ENCODE measurements around the gene PPM1G. TPM values are rescaled to one million over a fixed set of nuclear protein-coding genes. Genes with fewer than 3 reads are reported as not detected.
A peak's percentile ranks its signal among the peaks of the same experiment; 100 is the strongest.

PPM1G gene, protein sequence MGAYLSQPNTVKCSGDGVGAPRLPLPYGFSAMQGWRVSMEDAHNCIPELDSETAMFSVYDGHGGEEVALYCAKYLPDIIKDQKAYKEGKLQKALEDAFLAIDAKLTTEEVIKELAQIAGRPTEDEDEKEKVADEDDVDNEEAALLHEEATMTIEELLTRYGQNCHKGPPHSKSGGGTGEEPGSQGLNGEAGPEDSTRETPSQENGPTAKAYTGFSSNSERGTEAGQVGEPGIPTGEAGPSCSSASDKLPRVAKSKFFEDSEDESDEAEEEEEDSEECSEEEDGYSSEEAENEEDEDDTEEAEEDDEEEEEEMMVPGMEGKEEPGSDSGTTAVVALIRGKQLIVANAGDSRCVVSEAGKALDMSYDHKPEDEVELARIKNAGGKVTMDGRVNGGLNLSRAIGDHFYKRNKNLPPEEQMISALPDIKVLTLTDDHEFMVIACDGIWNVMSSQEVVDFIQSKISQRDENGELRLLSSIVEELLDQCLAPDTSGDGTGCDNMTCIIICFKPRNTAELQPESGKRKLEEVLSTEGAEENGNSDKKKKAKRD
- 149 TPM for polyA plus RNA-seq (2013, experiment 1 of 2)
- polyA plus RNA-seq (2013, experiment 2 of 2) = 144 TPM

GRCh38 chr2:27409321-27410073 is at the start of gene PPM1G:
TSS of gene PPM1G (minus strand) at chr2:27409591. CDS start at chr2:27409422, 169 bp downstream.
- peaks cover 7% of the 10 kb centered on the region for H3K36me3 ChIP-seq (ENCODE audit: insufficient read depth, low read length)
- H3K9ac ChIP-seq (ENCODE audit: low read depth, low read length) = peak within 1 kb of the TSS; percentile 92
- no peaks in the 10 kb centered on the region for H3K9me3 ChIP-seq (ENCODE audit: insufficient read depth, low read depth, low read length)
- peaks cover 4% of the 10 kb centered on the region; the same call in 1 of the 2 replicates for H3K4me1 ChIP-seq (ENCODE audit: insufficient read depth, low read length)
- 4% methylated on average over 82 of the region's 82 CpGs for WGBS
- no peaks in the 10 kb centered on the region for H3K27me3 ChIP-seq (ENCODE audit: insufficient read depth, low read length)
- H3K27ac ChIP-seq (ENCODE audit: low read depth, low read length) = peak within 1 kb of the TSS; percentile 89
- H3K4me3 ChIP-seq (ENCODE audit: low read length) = peak within 1 kb of the TSS; percentile 92

- Histone ChIP-seq H3K4me1 (ENCODE audit: insufficient read depth, low read length) (no peaks in the 10 kb centered on the region), H3K4me3 (ENCODE audit: low read length) (no peak overlapping the region), H3K9me3 (ENCODE audit: insufficient read depth, low read depth, low read length) (no peaks in the 10 kb centered on the region), H3K27ac (ENCODE audit: low read depth, low read length) (no peak overlapping the region), H3K9ac (ENCODE audit: low read depth, low read length) (no peak overlapping the region), H3K27me3 (ENCODE audit: insufficient read depth, low read length) (no peaks in the 10 kb centered on the region), H3K36me3 (ENCODE audit: insufficient read depth, low read length) (peaks cover 33% of the 10 kb centered on the region)
- WGBS = 91% methylated on average over 7 of the region's 7 CpGs
These were observed 44.6 kb upstream of the PPM1G start for GRCh38 chr2:27453968-27454367.

DNA sequence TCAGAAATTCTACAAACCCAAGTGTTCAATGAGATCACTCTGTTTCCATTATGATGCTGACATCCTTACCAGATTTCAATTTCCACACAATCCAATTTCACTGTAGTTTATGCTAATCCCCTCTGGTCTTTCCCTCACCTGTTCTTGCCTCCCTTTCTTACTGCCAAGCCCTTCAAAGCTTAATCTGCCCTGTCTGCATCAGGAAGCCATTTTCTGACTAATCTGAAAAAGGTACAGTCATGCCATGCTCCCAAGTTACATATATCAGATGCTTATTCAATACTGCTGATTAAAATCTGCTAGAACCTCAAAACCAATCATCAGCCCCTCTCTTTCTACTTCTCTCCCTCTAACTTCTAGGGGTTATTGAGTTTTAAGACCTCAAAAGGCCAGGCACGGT is 41.7 kb upstream of the PPM1G start:
- Histone ChIP-seq H3K9ac (ENCODE audit: low read depth, low read length) (no peak overlapping the region), H3K27me3 (ENCODE audit: insufficient read depth, low read length) (no peaks in the 10 kb centered on the region), H3K4me1 (ENCODE audit: insufficient read depth, low read length) (no peaks in the 10 kb centered on the region), H3K9me3 (ENCODE audit: insufficient read depth, low read depth, low read length) (no peaks in the 10 kb centered on the region), H3K36me3 (ENCODE audit: insufficient read depth, low read length) (peaks cover 27% of the 10 kb centered on the region), H3K4me3 (ENCODE audit: low read length) (no peak overlapping the region), H3K27ac (ENCODE audit: low read depth, low read length) (no peak overlapping the region)
- WGBS = 33% methylated on average over 1 of the region's 1 CpG

- 64% methylated on average over 3 of the region's 3 CpGs for WGBS
- H3K9ac ChIP-seq (ENCODE audit: low read depth, low read length) = no peak overlapping the region
- peaks cover 37% of the 10 kb centered on the region for H3K36me3 ChIP-seq (ENCODE audit: insufficient read depth, low read length)
- no peak overlapping the region for H3K27ac ChIP-seq (ENCODE audit: low read depth, low read length)
- H3K9me3 ChIP-seq (ENCODE audit: insufficient read depth, low read depth, low read length) = no peaks in the 10 kb centered on the region
- H3K27me3 ChIP-seq (ENCODE audit: insufficient read depth, low read length) = no peaks in the 10 kb centered on the region
- 0 out of 2 replicates have a peak, but pooled peaks cover under 1% of the 10 kb centered on the region for H3K4me1 ChIP-seq (ENCODE audit: insufficient read depth, low read length)
- no peak overlapping the region for H3K4me3 ChIP-seq (ENCODE audit: low read length)
These were observed 39.0 kb upstream of the PPM1G start for GRCh38 chr2:27448381-27448780.

DNA sequence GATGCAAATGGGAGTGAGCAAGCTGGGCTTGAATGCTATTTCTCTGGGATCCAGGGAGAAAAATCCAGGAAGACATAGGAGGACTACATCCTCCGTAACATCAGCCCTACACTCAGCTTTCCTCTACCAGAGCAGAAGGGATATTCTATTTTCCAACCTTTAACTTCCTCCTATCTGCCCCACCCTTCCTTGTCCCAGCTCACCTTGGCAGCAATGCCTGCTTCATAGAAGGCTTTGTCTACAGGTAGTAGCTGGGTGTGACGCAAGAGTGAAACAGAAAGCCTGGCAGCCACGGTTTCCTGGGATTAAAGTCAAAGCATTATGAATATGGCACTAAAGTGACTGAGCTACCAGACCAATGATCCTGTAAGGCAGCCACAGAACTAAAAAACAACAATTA is 36.7 kb upstream of the PPM1G start:
- Histone ChIP-seq H3K4me1 (ENCODE audit: insufficient read depth, low read length) (peaks cover 15% of the 10 kb centered on the region; the same call in 1 of the 2 replicates), H3K9ac (ENCODE audit: low read depth, low read length) (no peak overlapping the region), H3K9me3 (ENCODE audit: insufficient read depth, low read depth, low read length) (no peaks in the 10 kb centered on the region), H3K27me3 (ENCODE audit: insufficient read depth, low read length) (no peaks in the 10 kb centered on the region), H3K4me3 (ENCODE audit: low read length) (no peak overlapping the region), H3K36me3 (ENCODE audit: insufficient read depth, low read length) (peaks cover 35% of the 10 kb centered on the region), H3K27ac (ENCODE audit: low read depth, low read length) (no peak overlapping the region)
- WGBS = 93% methylated on average over 3 of the region's 3 CpGs

GRCh38 chr2:27445615-27446014 is 36.2 kb upstream of the PPM1G start:
- H3K27ac ChIP-seq (ENCODE audit: low read depth, low read length) = no peak overlapping the region
- H3K36me3 ChIP-seq (ENCODE audit: insufficient read depth, low read length) = peaks cover 39% of the 10 kb centered on the region
- H3K9ac ChIP-seq (ENCODE audit: low read depth, low read length) = no peak overlapping the region
- 93% methylated on average over 8 of the region's 8 CpGs for WGBS
- no peaks in the 10 kb centered on the region for H3K9me3 ChIP-seq (ENCODE audit: insufficient read depth, low read depth, low read length)
- H3K27me3 ChIP-seq (ENCODE audit: insufficient read depth, low read length) = no peaks in the 10 kb centered on the region
- peaks cover 15% of the 10 kb centered on the region; the same call in 1 of the 2 replicates for H3K4me1 ChIP-seq (ENCODE audit: insufficient read depth, low read length)
- H3K4me3 ChIP-seq (ENCODE audit: low read length) = no peak overlapping the region

- H3K27me3 ChIP-seq (ENCODE audit: insufficient read depth, low read length) = no peaks in the 10 kb centered on the region
- 95% methylated on average over 8 of the region's 8 CpGs for WGBS
These were observed 35.8 kb upstream of the PPM1G start for GRCh38 chr2:27445155-27445554.

GRCh38 chr2:27442920-27443282 is 33.5 kb upstream of the PPM1G start:
- Histone ChIP-seq H3K4me3 (ENCODE audit: low read length) (peak overlapping the region; percentile 62), H3K9ac (ENCODE audit: low read depth, low read length) (peak overlapping the region; percentile 81), H3K4me1 (ENCODE audit: insufficient read depth, low read length) (peaks cover 15% of the 10 kb centered on the region; the same call in 1 of the 2 replicates), H3K27ac (ENCODE audit: low read depth, low read length) (peak overlapping the region; percentile 66; the same call in 1 of the 2 replicates), H3K27me3 (ENCODE audit: insufficient read depth, low read length) (no peaks in the 10 kb centered on the region), H3K9me3 (ENCODE audit: insufficient read depth, low read depth, low read length) (no peaks in the 10 kb centered on the region), H3K36me3 (ENCODE audit: insufficient read depth, low read length) (peaks cover 56% of the 10 kb centered on the region)
- WGBS = 78% methylated on average over 6 of the region's 6 CpGs

More at GRCh38 chr2:27445155-27445554, 35.8 kb upstream of the PPM1G start:
- peaks cover 44% of the 10 kb centered on the region for H3K36me3 ChIP-seq (ENCODE audit: insufficient read depth, low read length)
- H3K9me3 ChIP-seq (ENCODE audit: insufficient read depth, low read depth, low read length) = no peaks in the 10 kb centered on the region
- no peak overlapping the region for H3K9ac ChIP-seq (ENCODE audit: low read depth, low read length)
- H3K4me1 ChIP-seq (ENCODE audit: insufficient read depth, low read length) = peaks cover 15% of the 10 kb centered on the region; the same call in 1 of the 2 replicates
- H3K4me3 ChIP-seq (ENCODE audit: low read length) = no peak overlapping the region
- no peak overlapping the region for H3K27ac ChIP-seq (ENCODE audit: low read depth, low read length)

DNA sequence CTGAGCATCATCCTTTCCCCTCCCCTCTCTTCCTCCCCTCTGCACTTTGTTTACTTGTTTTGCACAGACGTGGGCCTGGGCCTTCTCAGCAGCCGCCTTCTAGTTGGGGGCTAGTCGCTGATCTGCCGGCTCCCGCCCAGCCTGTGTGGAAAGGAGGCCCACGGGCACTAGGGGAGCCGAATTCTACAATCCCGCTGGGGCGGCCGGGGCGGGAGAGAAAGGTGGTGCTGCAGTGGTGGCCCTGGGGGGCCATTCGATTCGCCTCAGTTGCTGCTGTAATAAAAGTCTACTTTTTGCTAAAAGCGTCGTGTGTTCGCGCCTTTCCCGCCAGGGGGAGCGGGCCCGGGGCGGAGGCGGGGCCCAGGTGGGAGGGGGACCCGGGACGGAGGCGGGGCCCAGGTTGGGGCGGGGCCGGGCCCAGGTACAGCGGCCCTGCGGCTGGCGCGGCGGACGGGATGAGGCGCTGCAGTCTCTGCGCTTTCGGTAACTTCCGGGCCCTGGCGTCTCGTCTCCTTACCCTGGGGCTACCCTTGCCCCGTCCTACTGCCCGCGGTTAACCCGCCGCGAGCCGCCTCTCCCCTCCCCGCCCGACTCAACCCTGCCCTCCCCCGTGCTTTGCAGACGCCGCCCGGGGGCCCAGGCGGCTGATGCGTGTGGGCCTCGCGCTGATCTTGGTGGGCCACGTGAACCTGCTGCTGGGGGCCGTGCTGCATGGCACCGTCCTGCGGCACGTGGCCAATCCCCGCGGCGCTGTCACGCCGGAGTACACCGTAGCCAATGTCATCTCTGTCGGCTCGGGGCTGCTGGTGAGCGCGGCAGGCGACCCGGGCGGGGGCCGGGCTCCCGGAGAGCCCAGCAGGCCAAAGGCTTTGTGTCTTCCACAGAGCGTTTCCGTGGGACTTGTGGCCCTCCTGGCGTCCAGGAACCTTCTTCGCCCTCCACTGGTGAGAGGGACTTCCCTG is 32.8 kb upstream of the PPM1G start, which contains the start of gene KRTCAP3:
TSS of gene KRTCAP3 (plus strand) at position 424 of the 962 bp plus-strand sequence. CDS start at position 456, 32 bp downstream.
- Histone ChIP-seq H3K9me3 (ENCODE audit: insufficient read depth, low read depth, low read length) (no peaks in the 10 kb centered on the region), H3K36me3 (ENCODE audit: insufficient read depth, low read length) (peaks cover 53% of the 10 kb centered on the region), H3K27me3 (ENCODE audit: insufficient read depth, low read length) (no peaks in the 10 kb centered on the region), H3K9ac (ENCODE audit: low read depth, low read length) (peak within 1 kb of the TSS; percentile 81), H3K4me3 (ENCODE audit: low read length) (peak within 1 kb of the TSS; percentile 62), H3K27ac (ENCODE audit: low read depth, low read length) (peak within 1 kb of the TSS; percentile 66), H3K4me1 (ENCODE audit: insufficient read depth, low read length) (peaks cover 15% of the 10 kb centered on the region; the same call in 1 of the 2 replicates)
- 8% methylated on average over 80 of the region's 80 CpGs for WGBS
